Breast epithelium (tissue), 3 donors: ENCODE measurements around the gene TMEM132C.

ENCODE experiments used
- CTCF ChIP-seq, 3 donors: fragments of 450-650 bp; IDR thresholded peaks; one replicate each; pipeline ENCODE4 v1.5.1; 2016 to 2017; ENCODE audit warnings: antibody characterized with exemption in 3 of 3, mild to moderate bottlenecking in 3 of 3, moderate library complexity in 3 of 3
- POLR2A ChIP-seq: fragments of 450-650 bp; IDR thresholded peaks from one replicate; pipeline ENCODE4 v1.6.1; 2016; ENCODE audit warnings: antibody characterized with exemption, mild to moderate bottlenecking, moderate library complexity
- POLR2AphosphoS5 ChIP-seq, 3 donors: sonication (generic); formaldehyde crosslinking; IDR thresholded peaks; one replicate each; pipeline ENCODE4 v1.6.1; 2017; ENCODE audit warnings: antibody characterized with exemption in 3 of 3

DNA sequence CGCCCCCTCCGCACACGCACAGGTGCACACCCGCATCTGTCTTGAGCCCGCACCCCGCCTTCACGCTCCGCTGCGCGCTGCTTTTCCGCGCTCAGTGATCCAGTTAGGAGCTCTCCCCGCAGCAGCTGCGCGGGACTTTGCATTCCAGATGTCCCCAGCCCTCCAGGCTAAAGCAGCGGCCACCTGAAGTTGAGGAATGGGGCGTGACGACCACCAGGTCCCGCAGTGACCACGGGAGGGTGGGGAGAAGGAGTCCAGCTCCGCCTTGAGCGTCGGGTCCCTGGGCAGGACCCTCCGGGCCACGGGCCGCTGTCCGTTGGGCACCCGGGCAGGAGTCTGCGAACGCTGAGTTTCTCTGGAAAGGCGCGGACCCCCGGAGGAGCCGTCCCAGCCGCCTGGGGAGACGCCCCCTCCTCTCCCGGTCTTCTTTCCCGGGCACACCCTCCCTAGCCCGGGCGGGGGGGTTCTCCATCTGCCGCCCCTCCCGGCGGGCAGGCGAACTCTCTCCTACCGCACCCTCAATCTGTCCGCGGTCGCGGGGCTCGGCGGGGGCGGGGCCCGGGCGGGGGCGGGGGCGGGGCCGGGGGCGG is 334 bp upstream of the TMEM132C start:
- no peak for TF ChIP-seq CTCF (IDR thresholded peaks at IDR 0.05)
- no peak for TF ChIP-seq POLR2A
- no peak for TF ChIP-seq POLR2AphosphoS5 (IDR thresholded peaks at IDR 0.05)
